ENCODE data around the gene ITIH3. TPM values are rescaled to one million over a fixed set of nuclear protein-coding genes. Genes with fewer than 3 reads are reported as not detected.

The ITIH3 gene
- total and polyA plus RNA-seq, 2 of the 8 experiments (the other 6 are each of a cell fraction or from before 2014, with no cell fraction given), result not detected

DNA sequence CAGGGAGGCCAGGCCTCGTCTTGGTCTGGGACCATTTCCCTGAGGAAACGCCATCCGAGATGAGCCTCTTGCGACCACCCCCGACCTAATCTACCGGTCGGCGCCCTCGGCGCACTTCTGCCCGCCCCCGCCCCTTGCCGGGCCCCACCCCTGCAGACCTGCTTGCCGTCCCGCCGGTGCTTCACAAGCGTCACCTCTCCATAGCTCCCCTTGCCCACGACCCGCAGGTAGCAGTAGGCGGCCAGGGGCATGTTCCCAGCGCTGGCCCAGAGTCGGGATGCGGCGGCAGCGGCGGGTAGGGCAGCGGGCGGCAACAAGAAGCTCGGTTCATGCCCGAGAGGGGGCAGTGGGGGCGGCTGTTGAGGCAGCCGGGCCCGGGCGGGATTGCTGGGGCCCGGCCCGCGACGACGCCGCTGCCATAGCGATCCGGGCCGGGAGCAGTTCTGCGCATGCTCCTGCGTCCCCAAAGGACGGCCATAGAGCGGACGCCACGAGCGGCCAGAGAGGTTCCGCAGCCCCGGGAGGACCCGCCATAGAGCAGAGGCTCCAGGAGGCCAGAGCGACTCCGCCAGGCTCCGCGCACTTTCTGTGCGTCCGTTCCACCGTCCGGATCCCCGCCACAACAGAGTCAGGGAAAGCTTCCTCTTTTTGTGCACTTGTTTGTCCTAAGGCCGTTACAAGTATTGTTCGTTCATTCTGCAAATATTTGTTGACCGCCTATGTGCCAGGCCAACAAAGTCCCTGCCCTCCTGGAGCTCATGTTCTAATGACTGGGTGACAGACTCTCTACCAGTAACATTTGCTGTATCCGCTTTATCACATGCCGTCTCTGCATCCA lies 23.9 kb upstream of the ITIH3 start, which contains the start of gene NEK4:
TSS of gene NEK4 (minus strand) at position 445 of the 838 bp plus-strand sequence. CDS start at position 251, 194 bp downstream.
- H3K4me3 ChIP-seq (ENCODE audit: extremely low read depth in 1 of 4, insufficient read depth in 2 of 4, low read depth in 3 of 4, low read length in 4 of 4), result peak within 1 kb of the TSS; percentile 70 to 88 (median 78)
- no peak within 1 kb of the TSS for H3K14ac ChIP-seq (ENCODE audit: insufficient read length)
- FAIRE-seq (no peak), DNase-seq (ENCODE audit: low read depth in 1 of 2, low spot score in 2 of 2) (peak; percentile 72 to 94)
- POLR2A ChIA-PET (ENCODE audit: partially characterized antibody), result interaction anchor here (0.8 to 2.3 kb wide), 15 partner anchors 9 to 302 kb away, joined by 3 to 10 read pairs (median 6); partner anchors contain the start of genes GNL3, ITIH3 and PBRM1
- peak within 1 kb of the TSS; percentile 92 for H2AFZ ChIP-seq (ENCODE audit: low read length)
- H2BK20ac ChIP-seq (ENCODE audit: low read length), result no peak within 1 kb of the TSS
- H3K56ac ChIP-seq (replicated peaks; ENCODE audit: insufficient read length, low read depth, low read length), result peak within 1 kb of the TSS; percentile 17
- H4K91ac ChIP-seq (replicated peaks; ENCODE audit: insufficient read length, low read length), result peak within 1 kb of the TSS; percentile 82
- H3K79me2 ChIP-seq (ENCODE audit: control insufficient read depth in 1 of 2, insufficient read depth in 2 of 2, low read length in 2 of 2), result peaks cover 0 to 21% of the 10 kb centered on the region in 2 experiments; a peak in 3 of 4 replicates
- peak within 1 kb of the TSS; percentile 94 for H2BK5ac ChIP-seq (ENCODE audit: low read depth, low read length)
- 2% methylated on average over 38 of the region's 67 CpGs; no CpG with 5 or more reads in 1 of the 2 experiments for WGBS, 2 experiments (ENCODE audit: extremely low coverage in 1 of 2, insufficient coverage in 1 of 2, insufficient read length in 1 of 2, insufficient replicate concordance in 2 of 2, low coverage in 1 of 2, low lambda C conversion rate in 2 of 2, missing lambda C conversion rate in 1 of 2)
- H3K27ac ChIP-seq (ENCODE audit: low read depth, low read length), result peak within 1 kb of the TSS; percentile 86
- peak within 1 kb of the TSS; percentile 57 for H3K4ac ChIP-seq (replicated peaks; ENCODE audit: insufficient read length, low read depth, low read length)
- CTCF ChIA-PET (ENCODE audit: partially characterized antibody), result interaction anchor here (1.1 to 4.7 kb wide), 5 partner anchors 22 to 52 kb away, joined by 3 to 28 read pairs (median 5); no protein-coding TSS in a partner anchor
- H3K4me2 ChIP-seq (ENCODE audit: insufficient read depth in 1 of 2, low read depth in 2 of 2, low read length in 2 of 2), result peak within 1 kb of the TSS; percentile 73 to 83
- H4K20me1 ChIP-seq (replicated peaks in 1 of 2; ENCODE audit: control insufficient read depth in 1 of 2, insufficient read depth in 2 of 2, low read length in 2 of 2), result no peaks in the 10 kb centered on the region
- H3K23ac ChIP-seq (ENCODE audit: insufficient read length), result no peak within 1 kb of the TSS
- H3K23me2 ChIP-seq (ENCODE audit: low read depth, low read length), result peaks cover 7% of the 10 kb centered on the region
- H2BK12ac ChIP-seq (ENCODE audit: low read depth, low read length), result no peak within 1 kb of the TSS
- 0 out of 2 replicates have a peak within 1 kb of the TSS, but pooled peaks have one; percentile 28 for H2AK5ac ChIP-seq (ENCODE audit: low read depth, low read length)
- H3K36me3 ChIP-seq (ENCODE audit: control insufficient read depth in 2 of 4, insufficient read depth in 4 of 4, low read length in 3 of 4), result peaks cover 5 to 22% (median 13%) of the 10 kb centered on the region in 4 experiments; a peak in 7 of 8 replicates
- peak within 1 kb of the TSS; percentile 88 for H4K5ac ChIP-seq (ENCODE audit: insufficient read length, low read depth, low read length)
- H2BK15ac ChIP-seq (ENCODE audit: low read length), result no peak within 1 kb of the TSS
- peaks cover 0 to 2% (median 0%) of the 10 kb centered on the region in 4 experiments; a peak in 1 of 7 replicates for H3K4me1 ChIP-seq (replicated peaks in 1 of 4; ENCODE audit: control insufficient read depth in 3 of 4, insufficient read depth in 4 of 4, low read length in 3 of 4)
- no peaks in the 10 kb centered on the region for H3K27me3 ChIP-seq (replicated peaks in 1 of 4; ENCODE audit: control insufficient read depth in 3 of 4, extremely low read depth in 1 of 4, insufficient read depth in 3 of 4, low read length in 3 of 4)
- H2BK120ac ChIP-seq (replicated peaks; ENCODE audit: low read depth, low read length), result peak within 1 kb of the TSS; percentile 29
- peak within 1 kb of the TSS; percentile 94 for H4K8ac ChIP-seq (ENCODE audit: extremely low read depth, insufficient read depth, low read length)
- H3K79me1 ChIP-seq (ENCODE audit: low read depth, low read length), result peaks cover 3% of the 10 kb centered on the region; the same call in 1 of the 2 replicates
- peak within 1 kb of the TSS; percentile 62; the same call in 1 of the 2 replicates for H3K18ac ChIP-seq (ENCODE audit: extremely low read depth, low read length)
- H3K9me3 ChIP-seq (ENCODE audit: insufficient read depth in 2 of 2, low read depth in 1 of 2, low read length in 1 of 2), result no peaks in the 10 kb centered on the region
- peak within 1 kb of the TSS; percentile 85 to 99 (median 91) for H3K9ac ChIP-seq (replicated peaks in 1 of 4; ENCODE audit: extremely low read depth in 1 of 4, low read depth in 3 of 4, low read length in 3 of 4)
- TF ChIP-seq SUZ12 (IDR thresholded peaks at IDR 0.05; ENCODE audit: low read length) (no peak), EP300 (IDR thresholded peaks at IDR 0.05; ENCODE audit: borderline replicate concordance in 1 of 2, low read depth in 2 of 2, low read length in 2 of 2) (no peak), BACH1 (IDR thresholded peaks at IDR 0.05; ENCODE audit: low read length) (no peak), SAP30 (IDR thresholded peaks at IDR 0.05; ENCODE audit: insufficient read depth, insufficient replicate concordance, low read length) (no peak), JUN (IDR thresholded peaks at IDR 0.05; ENCODE audit: low read depth, low read length) (no peak), PHF8 (conservative IDR thresholded peaks at IDR 0.05; ENCODE audit: low read depth, low read length) (peak; percentile 91), BRCA1 (IDR thresholded peaks at IDR 0.05; ENCODE audit: low read depth, low read length) (no peak), GTF2F1 (IDR thresholded peaks at IDR 0.05; ENCODE audit: borderline replicate concordance, low read depth, low read length) (no peak), JUND (IDR thresholded peaks at IDR 0.05; ENCODE audit: low read length) (no peak), CTBP2 (IDR thresholded peaks at IDR 0.05; ENCODE audit: borderline replicate concordance, insufficient read depth, insufficient read length, low read length) (no peak), SP4 (IDR thresholded peaks at IDR 0.05; ENCODE audit: low read length) (peak; percentile 54; the same call in 1 of the 2 replicates)
